Activated CD4-positive, alpha-beta memory T cell treated with anti-CD3 and anti-CD28 coated beads for 36 hours (primary cell): ENCODE results near the gene FRAT1. TPM values are rescaled to one million over a fixed set of nuclear protein-coding genes. Genes with fewer than 3 reads are reported as not detected.

Source experiments
- CTCF ChIA-PET: fragments of 350-600 bp; sonication (Branson Sonifier 250); formaldehyde crosslinking; loops from one replicate; lab custom pipeline; 2021; ENCODE audit warnings: antibody characterized with exemption, inconsistent platforms; lab: Charles Lee
- POLR2A ChIA-PET: fragments of 350-600 bp; sonication (Branson Sonifier 250); formaldehyde crosslinking; loops from one replicate; lab custom pipeline; 2021; ENCODE audit warnings: antibody characterized with exemption; lab: Charles Lee
- DNase-seq: peaks from one replicate; pipeline ENCODE4 v3.0.0-alpha.2; 2020
- H3K27ac Mint-ChIP-seq: one replicate; pipeline ENCODE4 v1.8.0; 2021; ENCODE audit warnings: mixed read lengths
- H3K27me3 Mint-ChIP-seq: one replicate; pipeline ENCODE4 v1.8.0; 2021; ENCODE audit warnings: mixed read lengths
- H3K36me3 Mint-ChIP-seq: one replicate; pipeline ENCODE4 v1.8.0; 2021; ENCODE audit warnings: mixed read lengths
- H3K4me1 Mint-ChIP-seq: one replicate; pipeline ENCODE4 v1.8.0; 2021; ENCODE audit warnings: low read depth, mixed read lengths
- H3K4me3 Mint-ChIP-seq: one replicate; pipeline ENCODE4 v1.8.0; 2021; ENCODE audit warnings: mild to moderate bottlenecking, mixed read lengths
- H3K9me3 Mint-ChIP-seq: one replicate; pipeline ENCODE4 v1.8.0; 2021; ENCODE audit warnings: mixed read lengths
- intact Hi-C: fragments of 100-400 bp; cut with micrococcal nuclease; formaldehyde crosslinking; loops from one replicate; pipeline ENCODE4 v1.15.1; 2023
- total RNA-seq, 2 experiments: library from RNA; stranded (reverse); gene quantifications; one replicate each; pipeline ENCODE4 v1.2.3, GENCODE V29; 2021

The FRAT1 gene
- total RNA-seq, 2 experiments from 2014 or later = 2.1 TPM

GRCh38 chr10:97291357-97292096 is 27.5 kb upstream of the FRAT1 start:
- Mint-ChIP-seq H3K4me1 (peaks cover 21% of the 10 kb centered on the region), H3K9me3 (no peaks in the 10 kb centered on the region)
- intact Hi-C loops = loop anchor here (1.0 to 10.0 kb wide), 6 partner anchors 28 to 841 kb away; partner anchors contain the start of genes FRAT1, FRAT2, MORN4 and R3HCC1L

GRCh38 chr10:97292097-97292861 is 26.8 kb upstream of the FRAT1 start, which contains the start of gene ARHGAP19:
Gene ARHGAP19 (minus strand): TSS chr10:97292637. CDS start chr10:97292627, 10 bp downstream.
- intact Hi-C loops = loop anchor here (1.0 to 10.0 kb wide), 6 partner anchors 27 to 840 kb away; partner anchors contain the start of genes FRAT1, FRAT2, MORN4 and R3HCC1L
- H3K27ac Mint-ChIP-seq = peak within 1 kb of the TSS; percentile 87
- H3K4me3 Mint-ChIP-seq = peak within 1 kb of the TSS; percentile 94
- DNase-seq = peak; percentile 97
- no peaks in the 10 kb centered on the region for H3K9me3 Mint-ChIP-seq
- ChIA-PET POLR2A (interaction anchor here (1.0 to 1.1 kb wide), 2 partner anchors 13 to 109 kb away, joined by 3 read pairs; partner anchors contain the start of gene RRP12), CTCF (interaction anchor here (0.6 to 2.5 kb wide), 5 partner anchors 27 to 116 kb away, joined by 3 to 5 read pairs (median 3); partner anchors contain the start of gene FRAT1)
- peaks cover 3% of the 10 kb centered on the region for H3K36me3 Mint-ChIP-seq
- peaks cover 21% of the 10 kb centered on the region for H3K4me1 Mint-ChIP-seq
- H3K27me3 Mint-ChIP-seq = no peaks in the 10 kb centered on the region

More at GRCh38 chr10:97291357-97292096, 27.5 kb upstream of the FRAT1 start:
- Mint-ChIP-seq H3K36me3 (peaks cover 5% of the 10 kb centered on the region), H3K4me3 (peak overlapping the region; percentile 94), H3K27me3 (no peaks in the 10 kb centered on the region), H3K27ac (peak overlapping the region; percentile 87)
- CTCF ChIA-PET = interaction anchor here (0.6 to 1.4 kb wide), 6 partner anchors 12 to 219 kb away, joined by 3 to 4 read pairs (median 3); no protein-coding TSS in a partner anchor
- POLR2A ChIA-PET = interaction anchor here (1.0 to 1.1 kb wide), 2 partner anchors 12 to 110 kb away, joined by 3 read pairs; partner anchors contain the start of gene RRP12
- no peak for DNase-seq

DNA sequence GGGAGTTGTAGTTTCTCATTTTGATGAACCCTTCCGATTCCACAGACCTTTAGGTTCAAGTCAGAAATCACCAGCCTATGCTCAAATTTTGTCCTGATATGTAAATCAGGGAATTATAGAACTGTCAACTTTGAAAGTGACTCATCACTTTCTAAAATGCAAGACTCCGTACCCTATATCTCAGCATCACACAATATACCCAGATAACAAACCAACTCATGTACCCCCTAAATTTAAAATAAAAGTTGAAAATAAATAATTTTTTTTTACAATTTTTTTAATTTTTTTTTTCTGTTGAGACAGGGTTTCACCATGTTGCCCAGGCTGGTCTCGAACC is 26.2 kb upstream of the FRAT1 start:
- H3K27ac Mint-ChIP-seq = peak overlapping the region; percentile 87
- CTCF ChIA-PET = interaction anchor here (2.5 kb wide), 1 partner anchor 27 kb away, joined by 5 read pairs; the partner anchor contains the start of gene FRAT1

DNA sequence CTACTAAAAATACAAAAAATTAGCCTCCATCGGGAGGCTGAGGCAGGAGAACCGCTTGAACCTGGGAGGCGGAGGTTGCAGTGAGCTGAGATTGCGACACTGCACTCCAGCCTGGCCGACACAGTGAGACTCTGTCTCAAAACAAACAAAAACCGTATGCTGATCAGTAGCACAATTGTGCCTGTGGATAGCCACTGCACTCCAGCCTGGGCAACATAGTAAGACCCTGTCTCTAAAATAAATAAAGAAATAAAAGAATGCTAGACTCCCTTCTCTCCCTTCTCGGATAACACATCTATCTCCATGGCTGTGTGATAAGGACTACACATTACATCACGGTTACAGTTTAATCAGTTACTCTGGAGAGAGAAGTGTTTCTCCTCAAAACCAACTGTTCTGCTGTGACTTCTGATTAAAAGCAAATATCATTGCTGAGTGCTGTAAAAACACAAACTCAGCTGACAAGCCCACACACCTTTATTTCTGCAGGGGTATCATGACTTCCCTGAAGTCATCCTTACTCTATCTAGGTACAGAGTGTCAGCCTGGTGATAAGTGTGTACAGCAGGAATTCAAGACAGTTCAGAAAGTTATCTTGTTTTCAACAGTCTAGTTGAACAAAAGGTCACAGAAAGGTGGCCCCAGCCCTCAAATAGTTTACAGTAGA is 21.4 kb upstream of the FRAT1 start:
- H3K36me3 Mint-ChIP-seq = no peaks in the 10 kb centered on the region
- POLR2A ChIA-PET = no interaction called here
- CTCF ChIA-PET = no interaction called here
- DNase-seq = no peak
- intact Hi-C loops = loop anchor here (10.0 kb wide), 1 partner anchor 337 kb away; the partner anchor contains the start of gene MORN4
- no peak overlapping the region for H3K4me3 Mint-ChIP-seq
- H3K9me3 Mint-ChIP-seq = no peaks in the 10 kb centered on the region
- no peak overlapping the region for H3K27ac Mint-ChIP-seq
- peaks cover 1% of the 10 kb centered on the region for H3K27me3 Mint-ChIP-seq
- H3K4me1 Mint-ChIP-seq = peaks cover 2% of the 10 kb centered on the region

More for the DNA sequence above, 26.2 kb upstream of the FRAT1 start:
- POLR2A ChIA-PET = no interaction called here
- DNase-seq = no peak
- Mint-ChIP-seq H3K36me3 (peaks cover 3% of the 10 kb centered on the region), H3K27me3 (no peaks in the 10 kb centered on the region), H3K4me1 (peaks cover 21% of the 10 kb centered on the region), H3K9me3 (no peaks in the 10 kb centered on the region), H3K4me3 (peak overlapping the region; percentile 94)
- intact Hi-C loops = loop anchor here (1.0 to 10.0 kb wide), 6 partner anchors 26 to 839 kb away; partner anchors contain the start of genes FRAT1, FRAT2, MORN4 and R3HCC1L

GRCh38 chr10:97298223-97298571 is 20.9 kb upstream of the FRAT1 start:
- no peaks in the 10 kb centered on the region for H3K9me3 Mint-ChIP-seq
- no peak overlapping the region for H3K27ac Mint-ChIP-seq
- no peak for DNase-seq
- ChIA-PET POLR2A (no interaction called here), CTCF (no interaction called here)
- no peaks in the 10 kb centered on the region for H3K4me1 Mint-ChIP-seq
- peaks cover 1% of the 10 kb centered on the region for H3K27me3 Mint-ChIP-seq
- intact Hi-C loops = loop anchor here (10.0 kb wide), 1 partner anchor 337 kb away; the partner anchor contains the start of gene MORN4
- H3K4me3 Mint-ChIP-seq = no peak overlapping the region
- no peaks in the 10 kb centered on the region for H3K36me3 Mint-ChIP-seq

DNA sequence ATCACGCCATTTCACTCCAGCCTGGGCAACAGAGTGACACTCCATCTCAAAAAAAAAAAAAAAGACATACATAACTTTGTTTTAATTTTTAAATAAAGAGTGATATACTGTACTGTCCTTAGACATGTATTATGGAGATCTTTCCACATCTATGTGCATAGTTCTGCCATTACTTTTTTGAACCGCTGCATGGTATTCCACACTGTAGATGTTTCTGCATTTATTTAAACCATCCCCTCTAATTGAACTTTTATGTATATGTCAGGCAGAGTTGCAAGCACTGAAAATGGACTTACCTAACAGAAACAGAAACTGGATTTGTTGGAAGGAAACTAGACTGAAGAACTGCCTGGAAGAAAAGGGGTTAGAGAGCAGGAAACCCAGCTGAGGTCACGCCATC is 18.1 kb upstream of the FRAT1 start:
- Mint-ChIP-seq H3K27ac (no peak overlapping the region), H3K36me3 (no peaks in the 10 kb centered on the region), H3K27me3 (peaks cover 1% of the 10 kb centered on the region), H3K4me1 (no peaks in the 10 kb centered on the region), H3K9me3 (no peaks in the 10 kb centered on the region), H3K4me3 (no peak overlapping the region)
- intact Hi-C loops = no loop called here
- DNase-seq = no peak
- ChIA-PET POLR2A (no interaction called here), CTCF (no interaction called here)

GRCh38 chr10:97302088-97302791 is 16.8 kb upstream of the FRAT1 start:
- intact Hi-C loops = no loop called here
- CTCF ChIA-PET = no interaction called here
- no peaks in the 10 kb centered on the region for H3K9me3 Mint-ChIP-seq

DNA sequence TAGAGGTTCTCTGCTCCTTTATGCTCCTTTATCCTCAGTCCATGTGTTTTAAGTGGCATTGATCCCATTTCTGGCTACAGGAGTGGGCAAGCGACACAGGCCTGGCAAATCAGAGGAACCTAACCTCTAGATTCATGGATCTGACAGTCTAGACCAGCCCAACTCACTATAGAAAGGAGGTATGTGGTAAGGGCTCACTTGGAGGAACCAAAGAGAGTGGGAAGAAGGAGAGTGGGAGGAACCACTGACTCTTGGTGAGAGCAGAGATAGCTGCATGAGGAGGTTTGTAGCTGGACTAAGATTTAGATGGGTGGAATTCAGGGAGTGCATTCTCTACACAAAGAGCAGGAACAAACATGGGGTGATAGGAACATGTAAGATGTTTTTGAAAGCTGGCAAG is 11.6 kb upstream of the FRAT1 start:
- intact Hi-C loops = no loop called here
- Mint-ChIP-seq H3K27me3 (no peaks in the 10 kb centered on the region), H3K36me3 (no peaks in the 10 kb centered on the region), H3K4me1 (no peaks in the 10 kb centered on the region), H3K4me3 (no peak overlapping the region), H3K9me3 (no peaks in the 10 kb centered on the region), H3K27ac (no peak overlapping the region)
- DNase-seq = no peak
- ChIA-PET POLR2A (no interaction called here), CTCF (interaction anchor here (1.7 kb wide), 1 partner anchor 29 kb away, joined by 6 read pairs; no protein-coding TSS in a partner anchor)

More at GRCh38 chr10:97302088-97302791, 16.8 kb upstream of the FRAT1 start:
- H3K27me3 Mint-ChIP-seq = peaks cover 1% of the 10 kb centered on the region
- POLR2A ChIA-PET = no interaction called here
- no peaks in the 10 kb centered on the region for H3K4me1 Mint-ChIP-seq
- no peak for DNase-seq
- H3K27ac Mint-ChIP-seq = no peak overlapping the region
- no peak overlapping the region for H3K4me3 Mint-ChIP-seq
- H3K36me3 Mint-ChIP-seq = no peaks in the 10 kb centered on the region

DNA sequence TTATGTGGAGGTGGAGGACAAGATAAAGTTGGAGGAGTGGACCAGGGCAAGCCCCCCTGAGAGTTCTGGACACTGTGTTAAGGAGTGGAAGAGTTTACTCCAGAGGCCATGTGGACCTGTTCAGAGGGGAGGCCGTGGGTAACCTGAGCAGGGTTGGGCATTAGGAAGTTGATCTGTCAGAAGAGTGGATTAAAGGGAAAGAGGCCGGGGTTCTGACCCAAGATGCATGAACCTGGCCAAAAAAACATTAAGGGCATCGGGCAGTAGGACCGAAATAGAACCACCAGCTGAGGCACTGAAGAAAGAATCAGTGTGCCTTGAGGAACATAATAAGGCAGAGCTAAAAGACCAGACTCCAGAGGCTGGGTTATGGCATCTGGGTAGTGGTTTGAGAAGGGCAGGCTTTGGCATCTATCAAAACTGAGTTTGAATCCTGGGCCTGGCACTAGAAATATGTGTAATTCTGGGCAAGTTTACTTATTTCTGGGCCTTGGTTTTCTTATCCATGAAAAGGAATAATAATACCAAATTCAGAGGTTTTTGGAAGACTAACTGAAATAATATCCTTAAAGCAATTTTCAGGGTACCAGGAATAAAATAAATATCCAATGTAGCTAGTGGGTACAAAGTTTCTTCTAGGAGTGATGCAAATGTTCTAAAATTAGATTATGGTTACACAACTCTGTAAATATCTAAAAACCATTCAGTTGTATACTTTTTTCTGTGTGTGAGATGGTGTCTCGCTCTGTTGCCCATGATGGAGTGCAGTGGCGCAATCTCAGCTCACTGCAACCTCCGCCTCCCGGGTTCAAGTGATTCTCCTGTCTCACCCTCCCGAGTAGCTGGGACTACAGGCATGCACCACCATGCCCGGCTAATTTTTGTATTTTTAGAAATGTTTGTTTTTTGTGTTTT is 10.9 kb upstream of the FRAT1 start:
- no peak for DNase-seq
- intact Hi-C loops = no loop called here
- Mint-ChIP-seq H3K36me3 (no peaks in the 10 kb centered on the region), H3K27ac (no peak overlapping the region), H3K27me3 (no peaks in the 10 kb centered on the region), H3K4me3 (no peak overlapping the region), H3K9me3 (no peaks in the 10 kb centered on the region), H3K4me1 (no peaks in the 10 kb centered on the region)
- CTCF ChIA-PET = interaction anchor here (0.7 to 1.7 kb wide), 2 partner anchors 29 to 235 kb away, joined by 3 to 6 read pairs; no protein-coding TSS in a partner anchor
- POLR2A ChIA-PET = no interaction called here

DNA sequence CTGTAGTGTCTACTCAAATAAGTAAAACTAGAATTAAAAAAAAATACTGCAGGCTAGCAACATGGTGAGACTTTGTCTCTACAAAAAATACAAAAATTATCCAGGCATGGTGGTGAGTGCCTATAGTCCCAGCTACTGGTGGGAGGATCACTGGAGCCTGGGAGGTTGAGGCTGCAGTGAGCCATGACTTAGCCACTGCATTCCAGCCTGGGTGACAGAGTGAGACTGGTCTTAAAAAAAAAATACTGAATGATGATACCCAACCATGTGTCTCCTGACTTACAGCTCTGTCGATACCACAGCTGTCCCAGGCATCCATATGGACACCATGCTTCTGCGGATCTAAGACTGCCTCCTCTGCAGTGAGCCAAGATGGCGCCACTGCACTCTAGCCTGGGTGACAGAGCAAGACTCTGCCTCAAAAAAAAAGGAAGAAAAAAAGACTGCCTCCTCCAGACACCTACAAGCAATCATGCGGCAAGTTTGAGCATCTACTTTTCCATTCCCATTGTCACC is 7.9 kb upstream of the FRAT1 start:
- Mint-ChIP-seq H3K27me3 (no peaks in the 10 kb centered on the region), H3K4me3 (no peak overlapping the region), H3K9me3 (no peaks in the 10 kb centered on the region), H3K27ac (no peak overlapping the region), H3K4me1 (no peaks in the 10 kb centered on the region), H3K36me3 (no peaks in the 10 kb centered on the region)
- intact Hi-C loops = no loop called here
- POLR2A ChIA-PET = no interaction called here
- CTCF ChIA-PET = no interaction called here
- DNase-seq = no peak
